Measurements from ENCODE around the gene SUV39H2. TPM values are rescaled to one million over a fixed set of nuclear protein-coding genes. Genes with fewer than 3 reads are reported as not detected.
A peak's percentile ranks its signal among the peaks of the same experiment; 100 is the strongest.

Gene SUV39H2
- total RNA-seq, 1 donor from 2014 or later: 39.9 TPM

GRCh38 chr10:14837757-14838581 is 40.7 kb upstream of the SUV39H2 start, which contains the start of the genes CDNF, HSPA14 and MSANTD7:
TSS of gene CDNF (minus strand) at chr10:14838037. CDS start at chr10:14837946, 91 bp downstream.
TSS of gene HSPA14 (plus strand) at chr10:14838306. CDS start at chr10:14838403, 97 bp downstream.
TSS of gene MSANTD7 (plus strand) at chr10:14838306. CDS start at chr10:14842285, 3,979 bp downstream.
- peaks cover 3% of the 10 kb centered on the region for H3K36me3 Mint-ChIP-seq (ENCODE audit: insufficient read depth)
- peak within 1 kb of the TSS; percentile 99 for H3K27ac Mint-ChIP-seq
- DNase-seq (ENCODE audit: low spot score, unreplicated experiment): peak; percentile 98
- no peak for TF ChIP-seq CTCF (IDR thresholded peaks at IDR 0.05; ENCODE audit: unreplicated experiment)
- H3K27me3 Mint-ChIP-seq: no peaks in the 10 kb centered on the region
- peaks cover 23% of the 10 kb centered on the region for H3K4me1 Mint-ChIP-seq (ENCODE audit: low read depth)
- H3K4me3 Mint-ChIP-seq (ENCODE audit: low read depth): peak within 1 kb of the TSS; percentile 91
- H3K9me3 Mint-ChIP-seq (ENCODE audit: low read depth): no peaks in the 10 kb centered on the region

- no peak for TF ChIP-seq CTCF (IDR thresholded peaks at IDR 0.05; ENCODE audit: unreplicated experiment)
- Mint-ChIP-seq H3K27me3 (no peaks in the 10 kb centered on the region), H3K9me3 (ENCODE audit: low read depth) (no peaks in the 10 kb centered on the region), H3K4me1 (ENCODE audit: low read depth) (peaks cover 23% of the 10 kb centered on the region), H3K36me3 (ENCODE audit: insufficient read depth) (peaks cover 3% of the 10 kb centered on the region), H3K27ac (peak overlapping the region; percentile 99), H3K4me3 (ENCODE audit: low read depth) (peak overlapping the region; percentile 91)
- DNase-seq (ENCODE audit: low spot score, unreplicated experiment): peak; percentile 50
Measured at GRCh38 chr10:14838582-14839304, 39.9 kb upstream of the SUV39H2 start.

GRCh38 chr10:14839305-14839695 is 39.4 kb upstream of the SUV39H2 start:
- peaks cover 23% of the 10 kb centered on the region for H3K4me1 Mint-ChIP-seq (ENCODE audit: low read depth)

DNA sequence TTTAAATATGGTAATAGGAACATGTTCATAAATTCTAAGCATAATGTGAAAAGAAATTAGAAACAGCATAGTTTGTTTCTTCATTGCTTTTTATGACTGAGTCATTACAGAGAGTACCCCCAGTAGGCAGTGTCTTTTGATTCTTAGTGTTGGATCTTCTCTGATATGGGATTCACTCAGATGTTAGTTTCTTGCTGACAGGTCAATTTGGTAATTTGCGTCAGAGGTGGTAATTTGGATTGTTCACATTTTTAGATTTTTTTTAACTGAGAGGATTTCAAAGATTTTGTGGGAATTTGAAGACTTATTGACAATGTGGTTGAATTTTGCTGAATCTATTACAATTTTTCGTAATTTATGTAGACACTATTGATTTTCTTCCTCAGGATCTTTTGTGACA is 38.5 kb upstream of the SUV39H2 start:
- Mint-ChIP-seq H3K4me3 (ENCODE audit: low read depth) (peak overlapping the region; percentile 47), H3K27me3 (no peaks in the 10 kb centered on the region), H3K4me1 (ENCODE audit: low read depth) (peaks cover 17% of the 10 kb centered on the region), H3K36me3 (ENCODE audit: insufficient read depth) (peaks cover 6% of the 10 kb centered on the region), H3K27ac (peak overlapping the region; percentile 24), H3K9me3 (ENCODE audit: low read depth) (no peaks in the 10 kb centered on the region)
- no peak for DNase-seq (ENCODE audit: low spot score, unreplicated experiment)
- TF ChIP-seq CTCF (IDR thresholded peaks at IDR 0.05; ENCODE audit: unreplicated experiment): no peak

More at GRCh38 chr10:14839305-14839695, 39.4 kb upstream of the SUV39H2 start:
- H3K36me3 Mint-ChIP-seq (ENCODE audit: insufficient read depth): peaks cover 4% of the 10 kb centered on the region
- H3K27ac Mint-ChIP-seq: peak overlapping the region; percentile 97
- H3K9me3 Mint-ChIP-seq (ENCODE audit: low read depth): no peaks in the 10 kb centered on the region
- H3K4me3 Mint-ChIP-seq (ENCODE audit: low read depth): peak overlapping the region; percentile 91
- TF ChIP-seq CTCF (IDR thresholded peaks at IDR 0.05; ENCODE audit: unreplicated experiment): no peak
- H3K27me3 Mint-ChIP-seq: no peaks in the 10 kb centered on the region
- DNase-seq (ENCODE audit: low spot score, unreplicated experiment): no peak

DNA sequence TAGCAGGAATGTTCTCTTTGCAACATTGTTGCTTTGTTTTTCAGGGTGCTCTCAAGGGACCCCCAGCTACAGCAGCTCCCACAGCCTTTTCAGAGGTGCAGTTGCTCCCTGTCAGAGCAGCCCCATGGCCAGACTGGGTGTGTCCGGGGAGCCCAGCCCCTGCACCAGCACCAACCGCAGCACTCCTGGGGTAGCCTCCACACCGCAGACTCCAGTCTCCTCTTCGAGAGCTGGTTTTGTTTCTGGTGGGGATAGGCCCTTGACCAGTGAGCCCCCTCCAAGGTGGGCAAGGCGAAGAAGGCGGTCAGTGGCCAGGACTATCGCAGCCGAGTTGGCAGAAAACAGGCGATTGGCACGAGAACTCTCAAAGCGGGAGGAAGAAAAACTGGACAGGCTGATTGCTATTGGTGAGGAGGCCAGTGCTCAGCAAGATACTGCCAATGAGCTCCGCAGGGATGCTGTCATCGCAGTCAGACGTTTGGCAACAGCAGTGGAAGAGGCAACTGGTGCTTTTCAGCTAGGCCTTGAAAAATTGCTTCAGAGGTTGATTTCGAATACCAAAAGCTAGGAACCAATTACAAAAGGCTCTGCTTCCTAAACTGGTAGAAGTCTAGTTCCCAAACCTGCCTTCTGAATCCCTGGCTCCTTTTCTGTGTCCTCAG is 35.2 kb upstream of the SUV39H2 start:
- no peak for TF ChIP-seq CTCF (IDR thresholded peaks at IDR 0.05; ENCODE audit: unreplicated experiment)
- no peaks in the 10 kb centered on the region for H3K9me3 Mint-ChIP-seq (ENCODE audit: low read depth)
- no peak overlapping the region for H3K4me3 Mint-ChIP-seq (ENCODE audit: low read depth)
- H3K27ac Mint-ChIP-seq: peak overlapping the region; percentile 45
- no peaks in the 10 kb centered on the region for H3K27me3 Mint-ChIP-seq
- no peak for DNase-seq (ENCODE audit: low spot score, unreplicated experiment)
- peaks cover 7% of the 10 kb centered on the region for H3K36me3 Mint-ChIP-seq (ENCODE audit: insufficient read depth)
- peaks cover 8% of the 10 kb centered on the region for H3K4me1 Mint-ChIP-seq (ENCODE audit: low read depth)

Data from progenitor cell of endocrine pancreas (in vitro differentiated cells).